SK-N-MC (cell line): ENCODE measurements around the gene PNP.

Source experiments
- EZH2 ChIP-seq: fragments of 200-600 bp; sonication (generic); IDR thresholded peaks from one replicate; pipeline ENCODE4 v1.6.1; 2017; ENCODE audit warnings: antibody characterized with exemption
- POLR2AphosphoS5 ChIP-seq: IDR thresholded peaks from 2 replicates; pipeline ENCODE4 v1.6.1; 2012; ENCODE audit warnings: mild to moderate bottlenecking, low read depth, low read length, borderline replicate concordance

- TF ChIP-seq EZH2, result no peak
- no peak for TF ChIP-seq POLR2AphosphoS5
Measured at GRCh38 chr14:20476776-20477175, 7.6 kb downstream of the PNP start.
